Vagina (tissue), 2 donors: ENCODE data around the gene PTGS1. TPM values are rescaled to one million over a fixed set of nuclear protein-coding genes. Genes with fewer than 3 reads are reported as not detected.

ENCODE experiments used
- DNase-seq, 2 donors: peaks; one replicate each; pipeline ENCODE4 v3.0.0-alpha.2; 2017; ENCODE audit errors: extremely low spot score in 2 of 2
- H3K27ac ChIP-seq: fragments of 200-600 bp; sonication (generic); one replicate; pipeline ENCODE4 v1.5.1; 2019
- H3K27me3 ChIP-seq: fragments of 200-600 bp; sonication (generic); one replicate; pipeline ENCODE4 v1.5.1; 2019
- H3K36me3 ChIP-seq, 2 donors: fragments of 200-600 bp; sonication (generic); one replicate each; pipeline ENCODE4 v1.5.1; 2017 to 2019
- H3K4me1 ChIP-seq: fragments of 200-600 bp; sonication (generic); one replicate; pipeline ENCODE4 v1.5.1; 2019
- H3K4me3 ChIP-seq, 2 donors: fragments of 200-600 bp; sonication (generic); 1 replicate in 1 of 2; 2 replicates in 1 of 2; pipeline ENCODE4 v1.5.1; 2016 to 2019
- H3K9me3 ChIP-seq: fragments of 200-600 bp; sonication (generic); one replicate; pipeline ENCODE4 v1.5.1; 2019
- CTCF ChIP-seq, 3 experiments: fragments of 450-650 bp in 2 of 3; fragments of 200-600 bp in 1 of 3; sonication (generic) in 1 of 3; IDR thresholded peaks; one replicate each; pipeline ENCODE4 v1.5.1; 2017 to 2019; ENCODE audit warnings: antibody characterized with exemption in 3 of 3, mild to moderate bottlenecking in 2 of 3, moderate library complexity in 2 of 3
- POLR2A ChIP-seq, 2 donors: fragments of 450-650 bp; IDR thresholded peaks; one replicate each; pipeline ENCODE4 v1.6.1; 2017; ENCODE audit warnings: antibody characterized with exemption in 2 of 2, mild to moderate bottlenecking in 2 of 2, moderate library complexity in 2 of 2
- POLR2AphosphoS5 ChIP-seq, 2 donors: sonication (generic); formaldehyde crosslinking; IDR thresholded peaks; one replicate each; pipeline ENCODE4 v1.9.0; 2017; ENCODE audit warnings: antibody characterized with exemption in 2 of 2, mild to moderate bottlenecking in 2 of 2, low read depth in 1 of 2; ENCODE audit not compliant: insufficient read depth in 1 of 2
- intact Hi-C: fragments of 100-400 bp; cut with DNase I; formaldehyde crosslinking; loops from one replicate; pipeline ENCODE4 v1.15.1; 2023
- total RNA-seq: library from RNA; depleted of rRNA; stranded (reverse); fragments of >200 nt; gene quantifications from one replicate; pipeline ENCODE4 v1.2.3, GENCODE V29; 2016

PTGS1 gene
- total RNA-seq, 1 donor from 2014 or later, result 12.0 TPM

GRCh38 chr9:122393284-122393983 lies 22.6 kb downstream of the PTGS1 start:
- Histone ChIP-seq H3K4me3 (no peak overlapping the region), H3K27ac (peak overlapping the region; percentile 70), H3K9me3 (no peaks in the 10 kb centered on the region), H3K4me1 (peaks cover 24% of the 10 kb centered on the region), H3K27me3 (no peaks in the 10 kb centered on the region), H3K36me3 (no peaks in the 10 kb centered on the region)
- intact Hi-C loops, result no loop called here
- TF ChIP-seq POLR2AphosphoS5 (IDR thresholded peaks at IDR 0.05; ENCODE audit: insufficient read depth in 1 of 2, low read depth in 1 of 2) (no peak), POLR2A (IDR thresholded peaks at IDR 0.05) (no peak), CTCF (IDR thresholded peaks at IDR 0.05) (no peak)
- DNase-seq, result peak; percentile 31 to 79

GRCh38 chr9:122394265-122395125 lies 23.7 kb downstream of the PTGS1 start:
- peak overlapping the region; percentile 70 for H3K27ac ChIP-seq
- H3K9me3 ChIP-seq, result no peaks in the 10 kb centered on the region
- H3K4me1 ChIP-seq, result peaks cover 24% of the 10 kb centered on the region
- no peaks in the 10 kb centered on the region for H3K27me3 ChIP-seq
- H3K36me3 ChIP-seq, result no peaks in the 10 kb centered on the region
- intact Hi-C loops, result no loop called here
- no peak overlapping the region for H3K4me3 ChIP-seq
- DNase-seq, result peak; percentile 77 to 91
- TF ChIP-seq CTCF (IDR thresholded peaks at IDR 0.05) (no peak), POLR2AphosphoS5 (IDR thresholded peaks at IDR 0.05; ENCODE audit: insufficient read depth in 1 of 2, low read depth in 1 of 2) (peak; percentile 28 to 66)

GRCh38 chr9:122396614-122397148 lies 25.9 kb downstream of the PTGS1 start:
- intact Hi-C loops, result no loop called here

GRCh38 chr9:122397749-122398148 lies 26.9 kb downstream of the PTGS1 start:
- H3K27me3 ChIP-seq, result no peaks in the 10 kb centered on the region
- peaks cover 24% of the 10 kb centered on the region for H3K4me1 ChIP-seq
- intact Hi-C loops, result no loop called here
- no peak overlapping the region for H3K4me3 ChIP-seq
- no peaks in the 10 kb centered on the region for H3K36me3 ChIP-seq
- no peak for TF ChIP-seq POLR2A (IDR thresholded peaks at IDR 0.05)
- H3K9me3 ChIP-seq, result no peaks in the 10 kb centered on the region
- no peak overlapping the region for H3K27ac ChIP-seq
- peak in 1 of 2 donors; percentile 49 for DNase-seq

More at GRCh38 chr9:122396614-122397148, 25.9 kb downstream of the PTGS1 start:
- TF ChIP-seq POLR2AphosphoS5 (IDR thresholded peaks at IDR 0.05; ENCODE audit: insufficient read depth in 1 of 2, low read depth in 1 of 2) (no peak), CTCF (IDR thresholded peaks at IDR 0.05) (no peak), POLR2A (IDR thresholded peaks at IDR 0.05) (no peak)
- DNase-seq, result peak in 1 of 2 donors; percentile 27
- peaks cover 24% of the 10 kb centered on the region for H3K4me1 ChIP-seq
- H3K27me3 ChIP-seq, result no peaks in the 10 kb centered on the region
- H3K4me3 ChIP-seq, result no peak overlapping the region
- no peak overlapping the region for H3K27ac ChIP-seq
- no peaks in the 10 kb centered on the region for H3K36me3 ChIP-seq
- H3K9me3 ChIP-seq, result no peaks in the 10 kb centered on the region

- Histone ChIP-seq H3K27me3 (no peaks in the 10 kb centered on the region), H3K36me3 (no peaks in the 10 kb centered on the region), H3K9me3 (no peaks in the 10 kb centered on the region), H3K27ac (no peak overlapping the region), H3K4me3 (no peak overlapping the region), H3K4me1 (peaks cover 20% of the 10 kb centered on the region)
- TF ChIP-seq CTCF (IDR thresholded peaks at IDR 0.05), result no peak
- TF ChIP-seq POLR2A (IDR thresholded peaks at IDR 0.05), result no peak
- TF ChIP-seq POLR2AphosphoS5 (IDR thresholded peaks at IDR 0.05; ENCODE audit: insufficient read depth in 1 of 2, low read depth in 1 of 2), result no peak
- peak; percentile 65 to 94 for DNase-seq
- intact Hi-C loops, result no loop called here
These were observed 27.6 kb downstream of the PTGS1 start for GRCh38 chr9:122398371-122398924.
